ENCODE measurements around the gene CIDEC.

Gene CIDEC

GRCh38 chr3:9879830-9880549, at the start of gene CIDEC:
Gene CIDEC, minus strand, starts transcription at chr3:9880253. Its CDS starts 1,767 bp downstream, at chr3:9878486.
- DNase-seq = no peak

GRCh38 chr3:9928158-9928557, 48.1 kb upstream of the CIDEC start:
- DNase-seq = no peak

- DNase-seq = no peak
Observed at GRCh38 chr3:9918261-9919038, 38.4 kb upstream of the CIDEC start.

GRCh38 chr3:9917820-9918219, 37.8 kb upstream of the CIDEC start:
- no peak for DNase-seq

GRCh38 chr3:9916734-9917680, 37.0 kb upstream of the CIDEC start, which contains the start of gene IL17RC:
Gene IL17RC, plus strand, starts transcription at chr3:9917098. Its CDS starts 218 bp downstream, at chr3:9917316.
- no peak for DNase-seq

GRCh38 chr3:9916346-9916733, 36.3 kb upstream of the CIDEC start:
- no peak for DNase-seq

GRCh38 chr3:9915254-9916141, 35.4 kb upstream of the CIDEC start:
- no peak for DNase-seq

- DNase-seq = no peak
Observed at GRCh38 chr3:9914559-9915253, 34.7 kb upstream of the CIDEC start.

GRCh38 chr3:9914011-9914410, 34.0 kb upstream of the CIDEC start:
- no peak for DNase-seq

GRCh38 chr3:9913601-9914000, 33.5 kb upstream of the CIDEC start:
- no peak for DNase-seq

- no peak for DNase-seq
Observed at GRCh38 chr3:9912294-9912935, 32.4 kb upstream of the CIDEC start.

- no peak for DNase-seq
Observed at GRCh38 chr3:9911863-9912262, 31.8 kb upstream of the CIDEC start.

GRCh38 chr3:9909221-9910013, 29.4 kb upstream of the CIDEC start:
- no peak for DNase-seq

GRCh38 chr3:9908286-9908685, 28.2 kb upstream of the CIDEC start:
- no peak for DNase-seq

GRCh38 chr3:9906480-9906879, 26.4 kb upstream of the CIDEC start:
- DNase-seq = no peak

GRCh38 chr3:9903904-9904303, 23.9 kb upstream of the CIDEC start:
- DNase-seq = no peak

GRCh38 chr3:9903238-9903624, 23.2 kb upstream of the CIDEC start:
- DNase-seq = no peak

GRCh38 chr3:9902372-9903237, 22.6 kb upstream of the CIDEC start, which contains the start of gene IL17RE:
Gene IL17RE, plus strand, starts transcription at chr3:9902848. Its CDS starts 85 bp downstream, at chr3:9902933.
- DNase-seq = no peak

GRCh38 chr3:9901967-9902366, 21.9 kb upstream of the CIDEC start:
- no peak for DNase-seq

Data from NCI-H1417 treated with DMSO at 0.1 percent for 48 hours (cell line).